GM12891 (cell line): Measurements from ENCODE around the gene TLR7.

Experiments used
- DNase-seq: peaks from one replicate; pipeline ENCODE4 v3.0.0; 2011; ENCODE audit warnings: low spot score; ENCODE audit not compliant: insufficient read length
- FAIRE-seq: peaks from 2 replicates; lab custom pipeline; 2011; peaks lifted over from hg19 to GRCh38; lab: Jason Lieb, UNC
- PAX5 ChIP-seq: IDR thresholded peaks from 2 replicates; pipeline ENCODE4 v1.6.1; 2011; ENCODE audit warnings: low read length, moderate library complexity, mild to moderate bottlenecking; ENCODE audit not compliant: insufficient read depth, severe bottlenecking
- POLR2A ChIP-seq: IDR thresholded peaks from 2 replicates; pipeline ENCODE4 v1.6.1; 2011; ENCODE audit warnings: low read depth, low read length, control low read depth
- POLR2AphosphoS5 ChIP-seq: IDR thresholded peaks from 2 replicates; pipeline ENCODE4 v1.6.1; 2011; ENCODE audit warnings: low read depth, low read length, control low read depth
- POU2F2 ChIP-seq: IDR thresholded peaks from 2 replicates; pipeline ENCODE4 v1.6.1; 2011; ENCODE audit warnings: low read depth, mild to moderate bottlenecking, control low read depth, low read length, moderate library complexity
- SPI1 ChIP-seq: IDR thresholded peaks from 2 replicates; pipeline ENCODE4 v1.6.1; 2011; ENCODE audit warnings: low read depth, low read length, control low read depth
- TAF1 ChIP-seq: IDR thresholded peaks from 2 replicates; pipeline ENCODE4 v1.6.1; 2011; ENCODE audit warnings: low read depth, low read length, control low read depth

Gene TLR7

GRCh38 chrX:12887767-12888166 is 20.9 kb downstream of the TLR7 start:
- TF ChIP-seq TAF1 (no peak), POU2F2 (no peak), POLR2AphosphoS5 (no peak)
- FAIRE-seq (no peak), DNase-seq (no peak)

DNA sequence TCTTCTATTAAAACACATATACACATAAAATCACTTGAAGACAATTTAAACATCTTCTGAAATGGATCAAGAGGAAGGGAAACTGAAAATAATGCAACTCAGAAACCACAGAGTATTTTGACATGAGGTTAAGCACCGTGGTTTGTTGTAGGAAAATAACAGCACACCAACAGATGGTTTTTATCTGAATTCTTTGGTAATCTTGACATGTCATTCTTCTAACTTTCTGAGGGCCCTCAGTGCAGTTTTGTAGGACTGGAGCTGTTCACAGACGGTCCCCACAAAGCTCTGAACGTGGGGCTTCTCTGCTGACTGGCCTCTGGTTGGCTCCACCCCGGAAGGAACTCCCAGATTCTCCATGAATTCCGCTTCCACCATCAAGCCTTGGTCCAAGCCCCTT is 23.6 kb downstream of the TLR7 start:
- FAIRE-seq, result peak; percentile 93
- TF ChIP-seq PAX5, result no peak
- peak; percentile 78 for TF ChIP-seq SPI1
- DNase-seq, result no peak

GRCh38 chrX:12891171-12891570 is 24.3 kb downstream of the TLR7 start:
- TF ChIP-seq POU2F2 (no peak), POLR2A (no peak), SPI1 (no peak), TAF1 (no peak), POLR2AphosphoS5 (no peak; the same call in 1 of the 2 replicates), PAX5 (no peak)
- DNase-seq (no peak), FAIRE-seq (no peak)

GRCh38 chrX:12891915-12892506 is 25.1 kb downstream of the TLR7 start:
- FAIRE-seq (peak; percentile 89), DNase-seq (no peak)
- no peak for TF ChIP-seq PAX5
- no peak for TF ChIP-seq POU2F2
- TF ChIP-seq POLR2AphosphoS5, result no peak
- no peak for TF ChIP-seq TAF1
- no peak for TF ChIP-seq POLR2A

DNA sequence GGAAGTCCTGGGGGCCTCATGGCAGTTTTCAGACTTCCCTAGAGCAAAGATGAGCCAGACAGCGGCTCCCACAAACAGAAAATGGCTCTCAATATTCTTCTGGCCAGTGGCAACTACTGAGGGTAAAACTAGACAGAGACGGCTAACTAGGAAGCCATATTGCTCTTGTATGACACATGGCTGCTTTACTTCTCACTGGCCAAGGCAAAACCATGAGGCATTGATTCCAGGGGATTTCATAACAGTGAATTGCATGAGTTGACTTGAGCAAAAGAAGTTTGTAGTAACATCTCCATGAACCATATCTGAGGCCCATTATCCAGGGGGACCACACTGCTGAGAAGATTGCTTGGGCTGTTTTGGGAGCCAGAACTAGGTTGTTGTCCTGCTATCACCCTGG is 25.8 kb downstream of the TLR7 start:
- no peak for DNase-seq
- FAIRE-seq, result peak; percentile 86

GRCh38 chrX:12894074-12895030 is 27.5 kb downstream of the TLR7 start:
- no peak for DNase-seq
- no peak for TF ChIP-seq POLR2AphosphoS5
- TF ChIP-seq POLR2A, result no peak
- no peak for TF ChIP-seq PAX5
- TF ChIP-seq POU2F2, result no peak
- no peak for TF ChIP-seq SPI1
- no peak for TF ChIP-seq TAF1
- peak; percentile 91 for FAIRE-seq

More for the DNA sequence above, 25.8 kb downstream of the TLR7 start:
- TF ChIP-seq POU2F2 (no peak), TAF1 (no peak), POLR2A (no peak), SPI1 (no peak), PAX5 (no peak), POLR2AphosphoS5 (no peak)

GRCh38 chrX:12895866-12896265 is 29.0 kb downstream of the TLR7 start:
- DNase-seq, result no peak
- TF ChIP-seq POLR2AphosphoS5, result no peak
- no peak for FAIRE-seq

GRCh38 chrX:12896935-12897334 is 30.1 kb downstream of the TLR7 start:
- no peak for TF ChIP-seq PAX5
- no peak for TF ChIP-seq POU2F2
- TF ChIP-seq POLR2A, result no peak
- no peak for TF ChIP-seq TAF1
- TF ChIP-seq SPI1, result no peak
- TF ChIP-seq POLR2AphosphoS5, result no peak
- FAIRE-seq, result no peak
- DNase-seq, result no peak

DNA sequence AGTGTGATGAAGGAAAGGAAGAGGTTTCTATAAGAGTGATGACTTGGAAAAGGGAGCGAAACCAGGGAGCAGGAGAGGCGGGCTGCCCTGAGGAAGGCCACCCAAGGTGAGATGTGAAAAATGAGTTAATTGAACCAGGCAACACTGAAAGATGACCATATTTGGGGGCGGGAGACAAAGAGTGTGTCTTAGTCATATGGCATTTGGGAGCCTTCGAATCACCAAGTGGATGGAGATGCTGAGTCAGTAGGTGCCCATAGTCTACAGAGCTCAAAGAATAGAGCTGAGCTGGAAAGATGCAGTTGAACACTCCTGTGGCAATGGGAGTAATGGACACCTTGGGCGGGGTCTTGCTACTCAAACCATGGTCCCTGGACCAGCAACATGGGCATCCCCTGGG is 31.2 kb downstream of the TLR7 start:
- no peak for TF ChIP-seq PAX5
- no peak for TF ChIP-seq POU2F2
- TF ChIP-seq POLR2A, result no peak
- no peak for TF ChIP-seq POLR2AphosphoS5
- no peak for TF ChIP-seq TAF1
- no peak for TF ChIP-seq SPI1
- FAIRE-seq, result no peak
- no peak for DNase-seq

GRCh38 chrX:12899506-12899905 is 32.6 kb downstream of the TLR7 start:
- FAIRE-seq (no peak), DNase-seq (no peak)
- no peak for TF ChIP-seq POU2F2
- no peak for TF ChIP-seq SPI1
- no peak for TF ChIP-seq POLR2A
- no peak for TF ChIP-seq PAX5
- no peak for TF ChIP-seq TAF1
- TF ChIP-seq POLR2AphosphoS5, result no peak
